T-cell (primary cell): ENCODE measurements around the gene SELL. TPM values are rescaled to one million over a fixed set of nuclear protein-coding genes. Genes with fewer than 3 reads are reported as not detected.
"Not testable (repeated sequence)": the region's sequence is repeated elsewhere in the genome, so short reads cannot be mapped to it uniquely, and the experiment has no call there.

Experiments
- ATAC-seq, 4 experiments: fragments of 200-7000 bp in 3 of 4; fragments of 150-1000 bp in 1 of 4; cut with Tn5 transposase; replicated peaks in 1 of 4; 1 replicate in 3 of 4; 2 replicates in 1 of 4; pipeline ENCODE4 v1.10.0; 2021; ENCODE audit warnings: moderate library complexity in 3 of 4, mild to moderate bottlenecking in 2 of 4, moderate number of reproducible peaks in 1 of 4
- CTCF ChIA-PET, 2 donors: fragments of 300-600 bp; sonication (Branson Sonifier 250); formaldehyde crosslinking; loops; one replicate each; lab custom pipeline; 2022; ENCODE audit warnings: antibody characterized with exemption in 2 of 2; lab: Charles Lee
- POLR2A ChIA-PET, 2 donors: fragments of 300-600 bp; sonication (Branson Sonifier 250); formaldehyde crosslinking; loops; one replicate each; lab custom pipeline; 2022; ENCODE audit warnings: antibody characterized with exemption in 2 of 2; lab: Charles Lee
- DNase-seq, 35 experiments: peaks; one replicate each; pipeline versions ENCODE4 v3.0.0 to v3.0.0-alpha.2; 2013 to 2023
- H3K27ac ChIP-seq: one replicate; pipeline ENCODE4 v1.5.1; 2013; ENCODE audit warnings: low read length
- H3K27me3 ChIP-seq, 2 experiments: replicated peaks in 1 of 2; 1 replicate in 1 of 2; 2 replicates in 1 of 2; pipeline versions ENCODE4 v1.6.1 to v1.7.0; 2013; ENCODE audit warnings: low read length in 1 of 2, mixed read lengths in 1 of 2; ENCODE audit not compliant: control insufficient read depth in 2 of 2, insufficient read depth in 2 of 2; ENCODE audit errors: extremely low read depth in 1 of 2
- H3K36me3 ChIP-seq, 2 donors: 1 replicate in 1 of 2; 2 replicates in 1 of 2; pipeline versions ENCODE4 v1.6.1 to v1.7.0; 2013; ENCODE audit warnings: low read length in 1 of 2; ENCODE audit not compliant: control insufficient read depth in 2 of 2, insufficient read depth in 1 of 2; ENCODE audit errors: extremely low read depth in 1 of 2
- H3K4me1 ChIP-seq, 2 experiments: 1 replicate in 1 of 2; 2 replicates in 1 of 2; pipeline versions ENCODE4 v1.6.1 to v1.7.0; 2013; ENCODE audit warnings: low read length in 2 of 2, mixed read lengths in 1 of 2; ENCODE audit not compliant: insufficient read depth in 2 of 2, control insufficient read depth in 1 of 2; ENCODE audit errors: extremely low read depth in 1 of 2
- H3K4me3 ChIP-seq, 2 donors: 1 replicate in 1 of 2; 2 replicates in 1 of 2; pipeline versions ENCODE4 v1.5.1 to v1.7.0; 2013; ENCODE audit warnings: mild to moderate bottlenecking in 2 of 2, low read length in 1 of 2, moderate library complexity in 1 of 2; ENCODE audit not compliant: control insufficient read depth in 1 of 2; ENCODE audit errors: extremely low read depth in 1 of 2
- H3K9me3 ChIP-seq: 2 replicates; pipeline ENCODE4 v1.7.0; 2013
- H3K27ac Mint-ChIP-seq, 2 donors: one replicate each; pipeline ENCODE4 v1.8.0; 2020 to 2021; ENCODE audit warnings: mild to moderate bottlenecking in 2 of 2, mixed read lengths in 2 of 2
- H3K27me3 Mint-ChIP-seq, 2 donors: one replicate each; pipeline ENCODE4 v1.8.0; 2021 to 2022; ENCODE audit warnings: mixed read lengths in 2 of 2
- H3K36me3 Mint-ChIP-seq: one replicate; pipeline ENCODE4 v1.8.0; 2021; ENCODE audit warnings: mixed read lengths
- H3K4me1 Mint-ChIP-seq, 3 donors: one replicate each; pipeline ENCODE4 v1.8.0; 2020 to 2022; ENCODE audit warnings: mixed read lengths in 3 of 3, mild to moderate bottlenecking in 1 of 3
- H3K4me3 Mint-ChIP-seq, 3 donors: one replicate each; pipeline ENCODE4 v1.8.0; 2020 to 2022; ENCODE audit warnings: mild to moderate bottlenecking in 3 of 3, mixed read lengths in 3 of 3, moderate library complexity in 3 of 3
- H3K9me3 Mint-ChIP-seq, 3 donors: one replicate each; pipeline ENCODE4 v1.8.0; 2020 to 2022; ENCODE audit warnings: mixed read lengths in 3 of 3
- WGBS: methylation state at CpG from one replicate; pipeline ENCODE4 v1.1.5; 2013; ENCODE audit warnings: missing lambda C conversion rate; ENCODE audit not compliant: insufficient coverage; 5-methylcytosine and 5-hydroxymethylcytosine counted together
- total RNA-seq, 35 experiments: library from RNA in 6 of 35; stranded (reverse) in 6 of 35; fragments of 120-200 nt in 1 of 35; gene quantifications; one replicate each; pipeline versions ENCODE4 v1.2.1 to v1.2.4 and lab custom pipeline; 2013 to 2026

Gene SELL
- total RNA-seq, 5 donors from 2014 or later (not counting 1 experiment from before 2014, with no cell fraction given) = 305 to 461 (median 336) TPM

DNA sequence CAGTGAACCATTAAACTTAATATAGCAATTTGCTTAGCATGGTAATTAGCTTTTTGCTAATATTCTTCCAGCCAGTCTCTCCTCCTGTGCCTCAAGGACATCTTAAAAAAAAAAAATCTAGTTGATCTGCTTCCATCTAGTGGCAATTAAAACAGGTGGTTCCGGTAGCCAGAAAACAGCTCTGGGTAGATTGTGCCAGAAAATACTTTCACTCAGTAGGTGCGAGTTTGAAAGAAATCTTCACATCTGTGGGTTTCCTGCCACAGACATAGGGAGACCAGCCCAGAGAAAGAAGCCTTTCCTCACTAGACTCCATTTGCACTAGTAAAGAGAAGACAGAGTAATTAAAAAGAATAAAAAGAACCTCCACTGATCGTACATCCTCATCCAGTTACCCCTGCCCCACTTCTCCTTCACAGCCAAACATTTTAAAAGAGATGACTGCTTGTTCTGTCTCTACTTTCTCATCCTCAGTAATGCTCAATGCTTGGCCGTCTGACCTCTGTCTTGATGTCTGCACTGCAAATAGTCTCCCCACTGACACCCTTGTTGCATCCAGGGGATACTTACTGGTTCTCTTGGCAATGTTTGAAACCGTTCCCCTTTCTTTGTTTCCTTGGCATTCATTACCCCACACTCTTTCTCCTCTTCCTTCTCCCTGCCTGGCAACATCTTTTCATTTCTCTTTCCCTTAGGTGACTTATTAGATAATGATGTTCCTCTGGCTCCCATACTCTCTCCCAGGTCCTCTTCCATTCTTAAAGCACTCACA is 16.9 kb downstream of the SELL start:
- WGBS = 14% methylated on average over 1 of the region's 5 CpGs
- peak overlapping the region in 1 of 2 donors; percentile 15 for H3K4me3 ChIP-seq
- Mint-ChIP-seq H3K27ac (peak overlapping the region in 1 of 2 donors; percentile 93), H3K27me3 (no peaks in the 10 kb centered on the region), H3K4me3 (peak overlapping the region; percentile 32 to 91 (median 52)), H3K36me3 (peaks cover 52% of the 10 kb centered on the region), H3K9me3 (no peaks in the 10 kb centered on the region), H3K4me1 (peaks cover 17 to 98% (median 97%) of the 10 kb centered on the region in 3 donors)
- peaks cover 81 to 91% of the 10 kb centered on the region in 2 experiments for H3K4me1 ChIP-seq
- no peaks in the 10 kb centered on the region for H3K27me3 ChIP-seq
- CTCF ChIA-PET = interaction anchor here (0.6 to 3.7 kb wide), 17 partner anchors 8 to 1351 kb away, joined by 3 to 53 read pairs (median 4); partner anchors contain the start of gene F5 (in 1 of the 2)
- ATAC-seq (peak; percentile 62 to 70 (median 64)), DNase-seq (peak in 31 of 35 experiments; percentile 11 to 80 (median 50))
- peaks cover 0 to 36% of the 10 kb centered on the region in 2 donors for H3K36me3 ChIP-seq
- peak overlapping the region; percentile 85 for H3K27ac ChIP-seq
- POLR2A ChIA-PET = interaction anchor here (0.6 to 1.0 kb wide), 2 partner anchors 16 to 17 kb away, joined by 3 read pairs; no protein-coding TSS in a partner anchor
- no peaks in the 10 kb centered on the region for H3K9me3 ChIP-seq

DNA sequence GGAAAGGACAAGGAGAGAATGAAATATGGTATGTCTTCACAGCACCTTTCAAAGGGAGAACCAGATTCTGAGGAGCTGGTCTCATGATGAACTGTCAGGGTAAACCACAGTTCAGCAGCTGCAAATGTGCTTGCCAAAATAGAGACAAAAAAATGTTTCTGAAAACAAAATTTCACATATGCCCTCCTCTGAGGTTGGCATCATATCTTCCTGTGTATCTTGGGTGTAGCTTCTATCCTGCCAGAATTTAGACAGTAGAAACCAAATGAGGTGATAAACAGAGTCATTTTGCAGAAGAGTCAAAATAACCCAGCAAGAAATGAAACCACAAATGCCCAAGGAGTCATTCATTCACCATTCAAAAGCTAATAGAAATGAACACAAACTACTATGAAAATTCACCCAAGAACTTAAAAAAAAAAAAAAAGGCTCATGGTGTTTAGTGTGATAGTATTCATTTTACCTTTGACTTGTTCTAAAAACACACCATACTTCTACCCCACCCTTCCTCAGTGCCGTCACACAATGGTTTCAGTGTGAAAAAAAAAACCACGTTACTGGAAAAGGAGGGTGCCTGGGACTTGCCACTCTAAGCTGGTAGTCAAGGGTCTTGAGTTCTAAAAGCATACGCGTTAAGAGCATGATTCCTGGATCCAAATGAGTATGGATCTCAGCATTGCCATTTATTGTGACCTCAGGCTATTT is 18.5 kb downstream of the SELL start:
- POLR2A ChIA-PET = interaction anchor here (0.6 to 1.0 kb wide), 7 partner anchors 11 to 1430 kb away, joined by 3 to 16 read pairs (median 5); no protein-coding TSS in a partner anchor

DNA sequence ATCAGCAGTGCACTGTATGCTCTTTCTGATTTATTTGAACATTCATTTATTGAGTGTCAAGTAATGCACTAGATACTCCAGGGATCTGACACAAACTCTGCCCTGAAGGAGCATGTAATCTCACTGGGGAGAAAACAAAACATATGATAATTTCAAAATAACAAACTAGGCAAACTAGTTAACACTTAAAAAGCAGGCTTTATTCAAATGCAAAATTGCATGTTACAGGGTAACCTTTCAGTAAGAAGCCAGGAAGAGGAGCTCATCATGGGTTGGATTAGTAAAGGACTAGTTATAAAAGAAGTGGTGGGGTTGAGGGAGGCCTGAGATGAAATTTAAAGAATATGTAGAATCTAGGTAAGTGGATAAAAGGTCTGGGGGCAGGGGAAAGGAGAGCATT is 20.9 kb downstream of the SELL start:
- ChIA-PET POLR2A (interaction anchor here in 1 of 2 donors (0.6 to 1.0 kb wide), 2 partner anchors 10 to 89 kb away, joined by 4 to 12 read pairs; no protein-coding TSS in a partner anchor), CTCF (interaction anchor here in 1 of 2 donors (0.9 to 1.6 kb wide), 3 partner anchors 9 to 103 kb away, joined by 3 to 8 read pairs (median 3); no protein-coding TSS in a partner anchor)
- H3K4me3 Mint-ChIP-seq = peak overlapping the region in 2 of 3 donors; percentile 2 to 91
- no peak overlapping the region for H3K27ac Mint-ChIP-seq
- no peak overlapping the region for H3K4me3 ChIP-seq
- no peaks in the 10 kb centered on the region for H3K9me3 ChIP-seq
- H3K27me3 Mint-ChIP-seq = no peaks in the 10 kb centered on the region
- H3K9me3 Mint-ChIP-seq = no peaks in the 10 kb centered on the region
- DNase-seq (no peak), ATAC-seq (no peak)
- H3K36me3 ChIP-seq = peaks cover 0 to 11% of the 10 kb centered on the region in 2 donors
- no peaks in the 10 kb centered on the region for H3K27me3 ChIP-seq
- peaks cover 25% of the 10 kb centered on the region for H3K36me3 Mint-ChIP-seq
- peaks cover 0 to 72% (median 72%) of the 10 kb centered on the region in 3 donors for H3K4me1 Mint-ChIP-seq
- H3K27ac ChIP-seq = peak overlapping the region; percentile 85
- peaks cover 71 to 72% of the 10 kb centered on the region in 2 experiments for H3K4me1 ChIP-seq

More for the DNA sequence above, 18.5 kb downstream of the SELL start:
- H3K4me3 ChIP-seq = peak overlapping the region in 1 of 2 donors; percentile 8
- 10% methylated on average over 2 of the region's 4 CpGs for WGBS
- peak in 31 of 35 experiments; percentile 23 to 78 (median 49) for DNase-seq
- Mint-ChIP-seq H3K27me3 (no peaks in the 10 kb centered on the region), H3K36me3 (peaks cover 39% of the 10 kb centered on the region), H3K4me1 (peaks cover under 1 to 95% (median 94%) of the 10 kb centered on the region in 3 donors), H3K27ac (peak overlapping the region in 1 of 2 donors; percentile 93), H3K9me3 (no peaks in the 10 kb centered on the region), H3K4me3 (peak overlapping the region; percentile 52 to 91 (median 63))
- no peaks in the 10 kb centered on the region for H3K9me3 ChIP-seq
- H3K36me3 ChIP-seq = peaks cover 0 to 27% of the 10 kb centered on the region in 2 donors
- H3K27ac ChIP-seq = peak overlapping the region; percentile 85
- ATAC-seq = peak; percentile 78 to 80 (median 80)
- peaks cover 83 to 87% of the 10 kb centered on the region in 2 experiments for H3K4me1 ChIP-seq
- CTCF ChIA-PET = interaction anchor here (0.6 to 3.7 kb wide), 27 partner anchors 10 to 1548 kb away, joined by 3 to 53 read pairs (median 4); partner anchors contain the start of genes F5 (in 2 of the 2), BLZF1 (in 1 of the 2) and METTL18 (in 1 of the 2)
- no peaks in the 10 kb centered on the region for H3K27me3 ChIP-seq

DNA sequence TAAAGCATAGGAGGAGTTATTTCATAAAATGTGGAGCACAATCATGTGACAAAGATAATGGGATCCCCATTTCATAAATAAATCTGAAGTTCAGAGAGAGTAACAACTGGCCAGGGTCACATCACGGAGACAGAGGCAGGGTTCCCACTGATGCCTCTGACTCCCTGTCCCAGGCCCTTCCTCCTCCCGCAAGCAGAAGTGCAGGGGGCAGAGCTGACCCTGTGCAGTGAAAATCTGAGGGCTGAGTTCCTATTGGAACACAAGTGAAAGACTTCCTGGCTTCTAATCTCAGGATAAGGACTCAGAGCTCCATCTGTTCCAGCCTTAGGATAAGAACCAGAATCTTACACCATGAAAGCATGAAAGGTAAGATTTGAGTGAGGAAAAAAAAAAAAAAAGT is 22.0 kb downstream of the SELL start:
- Mint-ChIP-seq H3K4me1 (peaks cover 0 to 61% (median 61%) of the 10 kb centered on the region in 3 donors), H3K4me3 (no peak overlapping the region), H3K9me3 (no peaks in the 10 kb centered on the region), H3K36me3 (peaks cover 17% of the 10 kb centered on the region), H3K27ac (no peak overlapping the region), H3K27me3 (no peaks in the 10 kb centered on the region)
- POLR2A ChIA-PET = interaction anchor here (0.6 to 1.0 kb wide), 3 partner anchors 88 to 729 kb away, joined by 3 to 4 read pairs (median 4); no protein-coding TSS in a partner anchor
- H3K36me3 ChIP-seq = peaks cover 0 to 10% of the 10 kb centered on the region in 2 donors
- H3K4me3 ChIP-seq = no peak overlapping the region
- WGBS = 92% methylated on average over 2 of the region's 2 CpGs
- no peaks in the 10 kb centered on the region for H3K27me3 ChIP-seq
- DNase-seq (no peak), ATAC-seq (no peak)
- no peaks in the 10 kb centered on the region for H3K9me3 ChIP-seq
- CTCF ChIA-PET = interaction anchor here (0.7 to 1.6 kb wide), 4 partner anchors 10 to 103 kb away, joined by 3 to 8 read pairs (median 3); partner anchors contain the start of gene F5 (in 1 of the 2)
- peak overlapping the region; percentile 85 for H3K27ac ChIP-seq
- peaks cover 60 to 67% of the 10 kb centered on the region in 2 experiments for H3K4me1 ChIP-seq

DNA sequence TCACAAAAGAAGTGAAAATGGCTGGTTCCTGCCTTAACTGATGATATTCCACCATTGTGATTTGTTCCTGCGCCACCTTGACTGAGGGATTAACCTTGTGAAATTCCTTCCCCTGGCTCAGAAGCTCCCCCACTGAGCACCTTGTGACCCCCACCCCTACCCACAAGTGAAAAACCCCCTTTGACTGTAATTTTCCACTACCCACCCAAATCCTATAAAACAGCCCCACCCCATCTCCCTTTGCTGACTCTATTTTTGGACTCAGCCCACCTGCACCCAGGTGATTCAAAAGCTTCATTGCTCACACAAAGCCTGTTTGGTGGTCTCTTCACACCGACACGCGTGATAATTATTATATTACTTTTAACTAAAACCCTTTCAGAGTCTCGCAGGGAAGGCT is 23.0 kb downstream of the SELL start:
- H3K27me3 Mint-ChIP-seq, H3K4me3 Mint-ChIP-seq: not testable (repeated sequence)
- CTCF ChIA-PET = interaction anchor here in 1 of 2 donors (0.6 kb wide), 1 partner anchor 78 kb away, joined by 3 read pairs; no protein-coding TSS in a partner anchor

More for the DNA sequence above, 23.0 kb downstream of the SELL start:
- POLR2A ChIA-PET, DNase-seq, H3K9me3 Mint-ChIP-seq, H3K9me3 ChIP-seq, H3K27ac Mint-ChIP-seq, H3K27me3 ChIP-seq, H3K36me3 ChIP-seq, ATAC-seq, H3K4me3 ChIP-seq: not testable (repeated sequence)
- peaks cover 17% of the 10 kb centered on the region for H3K36me3 Mint-ChIP-seq
- peaks cover 52 to 58% of the 10 kb centered on the region in 2 experiments for H3K4me1 ChIP-seq
- 71% methylated on average over 1 of the region's 5 CpGs for WGBS
- H3K27ac ChIP-seq = peak overlapping the region; percentile 85
- peaks cover 0 to 50% (median 50%) of the 10 kb centered on the region in 3 donors for H3K4me1 Mint-ChIP-seq
